Measurements from ENCODE around the gene MAP6D1. TPM values are rescaled to one million over a fixed set of nuclear protein-coding genes. Genes with fewer than 3 reads are reported as not detected.

MAP6D1 gene
- total RNA-seq, 1 donor from 2014 or later = 1.9 TPM

- intact Hi-C loops (cut with micrococcal nuclease) = no loop called here
Measured at GRCh38 chr3:183824761-183825455, 469 bp downstream of the MAP6D1 start.

GRCh38 chr3:183823963-183824362 is 1.4 kb downstream of the MAP6D1 start:
- DNase-seq (no peak), ATAC-seq (ENCODE audit: low read depth) (no peak)
- Mint-ChIP-seq H3K27me3 (no peaks in the 10 kb centered on the region), H3K9me3 (no peaks in the 10 kb centered on the region), H3K27ac (no peak overlapping the region), H3K4me3 (peak overlapping the region; percentile 73), H3K4me1 (peaks cover 15% of the 10 kb centered on the region), H3K36me3 (ENCODE audit: low read depth) (peaks cover 8% of the 10 kb centered on the region)
- ChIA-PET CTCF (no interaction called here), POLR2A (no interaction called here)
- no peak for TF ChIP-seq CTCF (IDR thresholded peaks at IDR 0.05)
- intact Hi-C loops (cut with micrococcal nuclease) = no loop called here

More at GRCh38 chr3:183824761-183825455, 469 bp downstream of the MAP6D1 start:
- Mint-ChIP-seq H3K4me1 (peaks cover 15% of the 10 kb centered on the region), H3K27ac (no peak overlapping the region), H3K36me3 (ENCODE audit: low read depth) (peaks cover 18% of the 10 kb centered on the region), H3K27me3 (no peaks in the 10 kb centered on the region), H3K9me3 (no peaks in the 10 kb centered on the region), H3K4me3 (peak overlapping the region; percentile 73)
- POLR2A ChIA-PET = no interaction called here
- DNase-seq = peak; percentile 23
- no peak for TF ChIP-seq CTCF (IDR thresholded peaks at IDR 0.05)
- CTCF ChIA-PET = no interaction called here
- ATAC-seq (ENCODE audit: low read depth) = peak; percentile 30

GRCh38 chr3:183822631-183823030 is 2.7 kb downstream of the MAP6D1 start:
- DNase-seq = no peak
- Mint-ChIP-seq H3K9me3 (no peaks in the 10 kb centered on the region), H3K27me3 (no peaks in the 10 kb centered on the region), H3K27ac (no peak overlapping the region), H3K4me1 (peaks cover 15% of the 10 kb centered on the region), H3K36me3 (ENCODE audit: low read depth) (no peaks in the 10 kb centered on the region), H3K4me3 (no peak overlapping the region)
- ATAC-seq (ENCODE audit: low read depth) = no peak
- CTCF ChIA-PET = no interaction called here
- no peak for TF ChIP-seq CTCF (IDR thresholded peaks at IDR 0.05)
- intact Hi-C loops (cut with micrococcal nuclease) = no loop called here
- POLR2A ChIA-PET = interaction anchor here (0.6 kb wide), 1 partner anchor 352 kb away, joined by 3 read pairs; no protein-coding TSS in a partner anchor

GRCh38 chr3:183819831-183820230 is 5.5 kb downstream of the MAP6D1 start:
- CTCF ChIA-PET = no interaction called here
- peaks cover 13% of the 10 kb centered on the region for H3K36me3 Mint-ChIP-seq (ENCODE audit: low read depth)
- intact Hi-C loops (cut with micrococcal nuclease) = no loop called here
- no peak overlapping the region for H3K27ac Mint-ChIP-seq
- no peak for DNase-seq
- H3K9me3 Mint-ChIP-seq = no peaks in the 10 kb centered on the region
- ATAC-seq (ENCODE audit: low read depth) = no peak
- H3K4me3 Mint-ChIP-seq = no peak overlapping the region
- no peak for TF ChIP-seq CTCF (IDR thresholded peaks at IDR 0.05)
- POLR2A ChIA-PET = no interaction called here
- no peaks in the 10 kb centered on the region for H3K27me3 Mint-ChIP-seq
- H3K4me1 Mint-ChIP-seq = peaks cover 10% of the 10 kb centered on the region

- Mint-ChIP-seq H3K4me1 (peaks cover 3% of the 10 kb centered on the region), H3K27me3 (no peaks in the 10 kb centered on the region), H3K9me3 (no peaks in the 10 kb centered on the region), H3K4me3 (no peak overlapping the region), H3K36me3 (ENCODE audit: low read depth) (peaks cover 15% of the 10 kb centered on the region), H3K27ac (no peak overlapping the region)
- ATAC-seq (ENCODE audit: low read depth) (no peak), DNase-seq (no peak)
- ChIA-PET CTCF (no interaction called here), POLR2A (no interaction called here)
- intact Hi-C loops (cut with micrococcal nuclease) = no loop called here
- no peak for TF ChIP-seq CTCF (IDR thresholded peaks at IDR 0.05)
Measured at GRCh38 chr3:183818706-183819624, 6.4 kb downstream of the MAP6D1 start.

Measured in activated B cell treated with CpG ODN at 0.5 μM for 24 hours (primary cell).